Heart left ventricle (tissue), 13 donors: Measurements from ENCODE around the gene C14orf180.

Experiments
- POLR2A ChIP-seq, 2 donors: fragments of 450-650 bp; IDR thresholded peaks; one replicate each; pipeline ENCODE4 v1.6.1; 2017; ENCODE audit warnings: antibody characterized with exemption in 2 of 2, mild to moderate bottlenecking in 2 of 2, moderate library complexity in 2 of 2
- TF ChIP-seq, protein P1 (sequence below), 12 donors: fragments of 200-600 bp; sonication (generic) in 4 of 12; IDR thresholded peaks; one replicate each; pipeline versions ENCODE4 v1.5.0 to v1.8.0; 2018 to 2022; ENCODE audit warnings: antibody characterized with exemption in 12 of 12, mild to moderate bottlenecking in 5 of 12
- donor health status: ischemic (EF 13 %, LVEDD 7.1; RV severe dilation, severe dysfunction).
- donor health status: DM: no; HTN: yes; CAD: no.
- donor health status: DM: no; HTN: no; CAD: no.
- donor health status: ischemic (EF 25% LVEDD 6.9; RV normal size, moderate dysfunction).
- donor health status: ischemic (EF 25% LVEDD 5.7; RV mildly dilated, moderate dysfunction).
- donor health status: ischemic (EF 35%, LVEDD 5.7; RV mildly dilated, moderate dysfunction).
- donor health status: nonischemic (EF 11% LVEDD 7.7; RV severe dilation, severe dysfunction).
- donor health status: DM: yes; HTN: yes; CAD: no.
- donor health status: PGD.
- donor health status: ischemic (EF 29% LVEDD 5.4; RV normal size, mild dysfunction).
- donor health status: nonischemic (EF 23%, LVEDD 6.1; RV moderate dilation, normal function).

DNA sequence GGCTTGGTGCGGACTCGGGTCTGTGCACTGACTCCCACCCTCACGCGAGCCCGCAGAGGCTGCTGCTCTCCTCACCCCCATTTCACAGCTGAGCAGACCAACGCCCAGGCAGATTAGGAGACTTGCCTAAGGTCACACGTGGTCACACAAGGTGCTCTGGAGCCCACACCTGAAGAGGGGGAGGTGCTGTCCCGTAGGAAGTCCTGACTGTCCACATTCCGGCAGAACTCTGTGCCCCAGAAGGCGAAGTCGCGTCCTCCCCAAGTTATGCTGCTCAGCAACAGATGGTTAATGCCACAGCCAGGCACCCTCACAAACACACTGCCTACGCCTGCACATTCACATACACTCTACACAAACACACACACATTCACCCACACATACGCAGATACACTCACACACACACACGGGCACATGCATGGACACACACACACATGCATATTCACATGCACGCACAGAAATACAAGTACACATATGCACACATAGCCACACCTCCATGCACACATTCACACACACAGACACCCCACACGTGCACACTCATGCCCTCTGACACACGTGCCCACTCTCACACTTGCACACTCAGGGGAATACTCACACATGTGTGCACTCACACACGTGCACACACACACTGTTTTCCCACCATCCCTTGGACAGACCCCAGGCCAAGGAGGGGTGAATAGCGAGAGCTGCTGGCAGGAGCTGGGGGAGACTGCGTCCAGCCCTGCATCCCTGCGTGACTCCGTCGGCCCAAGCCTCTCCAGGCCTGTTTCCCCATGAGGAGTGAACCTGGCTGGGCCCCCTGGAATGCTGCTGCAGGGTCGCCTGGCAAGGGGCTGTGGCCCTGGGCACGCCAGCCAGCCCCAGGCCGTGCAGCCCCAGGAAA, 4.1 kb downstream of the C14orf180 start:
- TF ChIP-seq, protein P1, sequence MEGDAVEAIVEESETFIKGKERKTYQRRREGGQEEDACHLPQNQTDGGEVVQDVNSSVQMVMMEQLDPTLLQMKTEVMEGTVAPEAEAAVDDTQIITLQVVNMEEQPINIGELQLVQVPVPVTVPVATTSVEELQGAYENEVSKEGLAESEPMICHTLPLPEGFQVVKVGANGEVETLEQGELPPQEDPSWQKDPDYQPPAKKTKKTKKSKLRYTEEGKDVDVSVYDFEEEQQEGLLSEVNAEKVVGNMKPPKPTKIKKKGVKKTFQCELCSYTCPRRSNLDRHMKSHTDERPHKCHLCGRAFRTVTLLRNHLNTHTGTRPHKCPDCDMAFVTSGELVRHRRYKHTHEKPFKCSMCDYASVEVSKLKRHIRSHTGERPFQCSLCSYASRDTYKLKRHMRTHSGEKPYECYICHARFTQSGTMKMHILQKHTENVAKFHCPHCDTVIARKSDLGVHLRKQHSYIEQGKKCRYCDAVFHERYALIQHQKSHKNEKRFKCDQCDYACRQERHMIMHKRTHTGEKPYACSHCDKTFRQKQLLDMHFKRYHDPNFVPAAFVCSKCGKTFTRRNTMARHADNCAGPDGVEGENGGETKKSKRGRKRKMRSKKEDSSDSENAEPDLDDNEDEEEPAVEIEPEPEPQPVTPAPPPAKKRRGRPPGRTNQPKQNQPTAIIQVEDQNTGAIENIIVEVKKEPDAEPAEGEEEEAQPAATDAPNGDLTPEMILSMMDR (IDR thresholded peaks at IDR 0.05), result no peak
- no peak for TF ChIP-seq POLR2A (IDR thresholded peaks at IDR 0.05)
